Osteocyte (in vitro differentiated cells): ENCODE results near the gene LILRA2. TPM values are rescaled to one million over a fixed set of nuclear protein-coding genes. Genes with fewer than 3 reads are reported as not detected.

Experiments used
- DNase-seq: peaks from one replicate; pipeline ENCODE4 v3.0.0; 2021; ENCODE audit warnings: mixed read lengths; ENCODE audit not compliant: unreplicated experiment; ENCODE audit errors: extremely low spot score
- H3K27ac Mint-ChIP-seq: one replicate; pipeline ENCODE4 v1.8.0; 2021; ENCODE audit warnings: mild to moderate bottlenecking, mixed read lengths; ENCODE audit not compliant: unreplicated experiment
- H3K27me3 Mint-ChIP-seq: one replicate; pipeline ENCODE4 v1.8.0; 2021; ENCODE audit warnings: mixed read lengths; ENCODE audit not compliant: unreplicated experiment
- H3K36me3 Mint-ChIP-seq: one replicate; pipeline ENCODE4 v1.8.0; 2021; ENCODE audit warnings: mixed read lengths; ENCODE audit not compliant: unreplicated experiment
- H3K4me1 Mint-ChIP-seq: one replicate; pipeline ENCODE4 v1.8.0; 2021; ENCODE audit warnings: mixed read lengths; ENCODE audit not compliant: unreplicated experiment
- H3K4me3 Mint-ChIP-seq: one replicate; pipeline ENCODE4 v1.8.0; 2021; ENCODE audit warnings: mild to moderate bottlenecking, moderate library complexity, mixed read lengths; ENCODE audit not compliant: unreplicated experiment
- H3K9me3 Mint-ChIP-seq: one replicate; pipeline ENCODE4 v1.8.0; 2021; ENCODE audit warnings: mixed read lengths; ENCODE audit not compliant: unreplicated experiment
- long read RNA-seq: library from polyadenylated mRNA; unstranded; transcript quantifications from one replicate; pipeline ENCODE4 v2.0.0, GENCODE V29; 2021
- total RNA-seq: library from RNA; stranded (reverse); gene quantifications from 2 replicates; pipeline ENCODE4 v1.2.1, GENCODE V29; 2021
- TF ChIP-seq, protein P1 (sequence below): fragments of 200-600 bp; sonication (generic); IDR thresholded peaks from 2 replicates; pipeline ENCODE4 v1.5.0; 2021; ENCODE audit warnings: antibody characterized with exemption, mild to moderate bottlenecking, moderate library complexity

The LILRA2 gene
- not detected in 2 replicates for total RNA-seq
- long read RNA-seq = 0 reads

DNA sequence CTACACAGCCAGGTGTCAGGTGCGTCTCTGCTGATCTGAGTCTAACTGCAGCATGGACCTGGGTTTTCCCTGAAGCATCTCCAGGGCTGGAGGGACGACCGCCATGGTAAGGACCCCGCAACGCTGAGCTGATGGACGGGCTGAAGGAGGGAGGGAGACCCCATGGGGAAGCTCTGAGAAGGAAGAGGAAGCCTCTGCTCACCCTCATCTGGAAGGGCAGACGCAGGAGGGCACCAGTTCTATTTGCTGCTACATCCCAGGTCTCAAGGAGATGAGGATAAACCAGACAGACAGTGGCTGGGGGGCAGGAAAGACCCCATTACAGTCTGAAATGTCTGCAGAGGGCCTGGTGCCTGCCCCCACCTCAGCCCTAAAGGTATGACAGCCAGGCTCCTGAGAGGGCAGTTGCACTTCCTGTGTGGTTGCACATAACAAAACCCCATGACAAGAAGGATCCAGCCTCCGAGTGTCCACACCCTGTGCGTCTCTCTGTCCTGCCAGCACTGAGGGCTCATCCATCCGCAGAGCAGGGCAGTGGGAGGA is at the start of gene LILRA2:
Gene LILRA2 (plus strand): TSS at position 461 of the 543 bp plus-strand sequence. CDS start 89 bp downstream, outside the sequence.
- no peaks in the 10 kb centered on the region for H3K27me3 Mint-ChIP-seq
- H3K9me3 Mint-ChIP-seq = peaks cover 21% of the 10 kb centered on the region
- H3K4me1 Mint-ChIP-seq = no peaks in the 10 kb centered on the region
- no peak within 1 kb of the TSS for H3K27ac Mint-ChIP-seq
- no peak for DNase-seq
- H3K4me3 Mint-ChIP-seq = no peak within 1 kb of the TSS
- TF ChIP-seq, protein P1, sequence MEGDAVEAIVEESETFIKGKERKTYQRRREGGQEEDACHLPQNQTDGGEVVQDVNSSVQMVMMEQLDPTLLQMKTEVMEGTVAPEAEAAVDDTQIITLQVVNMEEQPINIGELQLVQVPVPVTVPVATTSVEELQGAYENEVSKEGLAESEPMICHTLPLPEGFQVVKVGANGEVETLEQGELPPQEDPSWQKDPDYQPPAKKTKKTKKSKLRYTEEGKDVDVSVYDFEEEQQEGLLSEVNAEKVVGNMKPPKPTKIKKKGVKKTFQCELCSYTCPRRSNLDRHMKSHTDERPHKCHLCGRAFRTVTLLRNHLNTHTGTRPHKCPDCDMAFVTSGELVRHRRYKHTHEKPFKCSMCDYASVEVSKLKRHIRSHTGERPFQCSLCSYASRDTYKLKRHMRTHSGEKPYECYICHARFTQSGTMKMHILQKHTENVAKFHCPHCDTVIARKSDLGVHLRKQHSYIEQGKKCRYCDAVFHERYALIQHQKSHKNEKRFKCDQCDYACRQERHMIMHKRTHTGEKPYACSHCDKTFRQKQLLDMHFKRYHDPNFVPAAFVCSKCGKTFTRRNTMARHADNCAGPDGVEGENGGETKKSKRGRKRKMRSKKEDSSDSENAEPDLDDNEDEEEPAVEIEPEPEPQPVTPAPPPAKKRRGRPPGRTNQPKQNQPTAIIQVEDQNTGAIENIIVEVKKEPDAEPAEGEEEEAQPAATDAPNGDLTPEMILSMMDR = no peak
- H3K36me3 Mint-ChIP-seq = no peaks in the 10 kb centered on the region

DNA sequence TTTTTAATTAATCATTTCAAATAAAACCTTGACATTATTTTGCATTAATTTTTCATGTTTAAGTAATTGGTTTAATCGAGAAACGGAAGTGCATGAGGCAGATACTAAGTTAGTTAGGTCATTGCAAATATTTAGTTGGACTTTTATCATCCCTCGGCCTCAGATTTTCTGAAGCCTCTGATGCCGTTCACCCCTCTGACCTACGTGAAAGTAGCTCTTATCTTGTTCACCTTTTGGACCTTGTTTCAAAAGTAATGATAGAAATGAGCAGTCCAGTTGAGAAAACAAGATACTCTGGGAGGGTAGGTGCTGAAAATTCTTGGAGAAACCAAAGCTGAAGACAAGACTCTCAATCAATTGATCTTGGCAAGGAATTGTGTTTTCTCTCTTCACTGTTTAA is 48.0 kb upstream of the LILRA2 start:
- TF ChIP-seq, protein P1 = no peak
- no peaks in the 10 kb centered on the region for H3K4me1 Mint-ChIP-seq
- H3K36me3 Mint-ChIP-seq = no peaks in the 10 kb centered on the region
- no peak overlapping the region for H3K27ac Mint-ChIP-seq
- H3K27me3 Mint-ChIP-seq = no peaks in the 10 kb centered on the region
- DNase-seq = no peak
- no peak overlapping the region for H3K4me3 Mint-ChIP-seq
- peaks cover 29% of the 10 kb centered on the region for H3K9me3 Mint-ChIP-seq

DNA sequence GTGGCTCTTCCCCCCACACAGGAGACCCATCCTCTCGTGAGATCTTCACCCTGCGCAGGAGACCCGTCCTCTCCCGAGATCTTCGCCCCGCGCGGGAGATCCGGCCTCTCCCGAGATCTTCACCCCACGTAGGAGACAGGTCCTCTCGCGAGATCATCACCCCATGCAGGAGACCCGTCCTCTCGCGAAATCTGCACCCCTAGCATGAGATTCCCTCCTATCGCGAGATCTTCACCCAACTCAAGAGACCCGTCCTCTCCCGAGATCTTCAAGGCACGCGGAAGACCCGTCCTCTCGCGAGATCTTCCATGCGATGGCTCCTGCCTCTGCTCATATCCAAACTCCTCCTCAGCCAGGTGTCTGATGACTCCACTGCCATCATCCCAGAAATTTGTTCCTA is 46.6 kb upstream of the LILRA2 start:
- Mint-ChIP-seq H3K9me3 (peaks cover 21% of the 10 kb centered on the region), H3K4me1 (no peaks in the 10 kb centered on the region), H3K36me3 (no peaks in the 10 kb centered on the region), H3K27ac (no peak overlapping the region), H3K4me3 (no peak overlapping the region), H3K27me3 (no peaks in the 10 kb centered on the region)
- TF ChIP-seq, protein P1 = no peak
- DNase-seq = no peak

DNA sequence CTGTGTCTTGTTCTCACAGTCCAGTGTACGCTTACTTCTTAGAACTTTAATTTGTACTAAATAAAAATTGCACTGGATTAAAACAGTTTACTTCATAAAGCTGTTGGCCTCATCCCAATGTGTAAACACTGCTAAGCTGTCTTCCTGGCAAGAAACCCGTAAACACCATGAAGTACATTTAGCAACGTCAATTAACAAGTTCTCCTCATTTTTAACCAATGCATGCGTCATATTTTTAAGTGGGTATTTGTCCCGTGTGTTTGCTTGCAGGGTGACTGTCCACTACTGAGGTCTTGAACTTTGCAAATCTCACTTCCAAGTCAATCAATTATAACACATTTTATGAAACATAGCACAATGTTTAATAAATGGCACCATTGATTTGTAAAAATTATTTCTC is 42.7 kb upstream of the LILRA2 start:
- H3K36me3 Mint-ChIP-seq = no peaks in the 10 kb centered on the region
- TF ChIP-seq, protein P1 = no peak

DNA sequence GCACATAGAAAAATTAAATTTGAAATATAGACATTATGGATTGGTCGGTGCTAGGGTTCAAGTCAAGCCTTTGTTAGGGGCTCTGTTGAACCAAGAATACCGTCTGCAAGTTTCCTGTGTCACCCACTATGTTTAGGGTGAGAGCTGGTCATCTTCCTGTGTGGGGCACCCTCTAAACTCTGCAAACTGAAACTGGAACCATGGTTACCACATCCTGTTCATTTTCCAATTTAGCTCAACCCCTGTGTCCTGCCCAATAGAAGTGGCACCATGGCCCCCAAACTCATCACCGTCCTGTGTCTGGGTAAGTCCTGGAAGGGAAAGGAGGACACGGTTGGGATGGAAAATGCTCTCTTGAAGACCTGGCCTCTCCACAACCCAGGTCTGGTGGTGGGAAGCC is 41.1 kb upstream of the LILRA2 start:
- Mint-ChIP-seq H3K9me3 (peaks cover 8% of the 10 kb centered on the region), H3K4me3 (no peak overlapping the region), H3K4me1 (no peaks in the 10 kb centered on the region), H3K27me3 (no peaks in the 10 kb centered on the region), H3K36me3 (no peaks in the 10 kb centered on the region), H3K27ac (no peak overlapping the region)
- TF ChIP-seq, protein P1 = no peak
- no peak for DNase-seq

More for the DNA sequence above, 42.7 kb upstream of the LILRA2 start:
- no peak for DNase-seq
- H3K4me3 Mint-ChIP-seq = no peak overlapping the region
- H3K4me1 Mint-ChIP-seq = no peaks in the 10 kb centered on the region
- H3K27me3 Mint-ChIP-seq = no peaks in the 10 kb centered on the region
- H3K9me3 Mint-ChIP-seq = peaks cover 10% of the 10 kb centered on the region
- no peak overlapping the region for H3K27ac Mint-ChIP-seq
